ENCODE data around the gene MAN1A2. TPM values are rescaled to one million over a fixed set of nuclear protein-coding genes. Genes with fewer than 3 reads are reported as not detected.

The MAN1A2 gene
- total and polyA plus RNA-seq, 10 of the 15 experiments (the other 5 are each of a cell fraction or from before 2014, with no cell fraction given), result 2.8 to 23.6 (median 16.0) TPM

DNA sequence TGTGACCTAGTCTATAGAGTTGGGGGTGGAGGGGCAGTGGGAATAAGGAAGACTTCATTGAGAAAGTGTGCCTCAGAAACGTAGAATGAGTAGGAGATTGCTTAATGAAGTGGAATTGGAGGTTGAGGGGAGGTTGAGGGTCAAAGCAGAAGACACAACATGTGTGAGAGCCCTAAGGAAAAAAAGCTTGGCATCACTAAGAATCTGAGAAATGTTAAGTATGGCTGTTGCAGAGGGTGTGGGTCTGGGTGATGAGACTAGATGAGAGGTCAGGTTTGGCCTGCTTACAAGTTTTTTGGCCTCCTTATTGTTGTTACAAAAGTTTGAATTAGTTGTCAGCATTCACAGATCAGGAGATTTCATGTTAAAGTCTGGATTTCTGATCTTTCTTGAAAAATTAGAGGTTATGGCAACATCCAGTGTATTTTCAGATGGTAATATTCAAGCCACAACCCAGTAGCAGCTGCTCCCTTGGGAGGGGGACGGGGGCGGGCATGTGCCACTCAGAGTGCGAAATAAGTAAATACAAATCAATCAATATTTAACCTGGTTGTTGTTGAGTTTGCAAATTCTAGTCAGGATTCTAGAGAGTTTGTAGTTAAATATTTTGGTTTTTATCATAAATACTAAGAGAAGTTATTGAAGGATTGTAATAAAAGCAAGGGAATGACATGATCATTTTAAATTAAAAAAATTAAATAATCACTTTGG lies 4.3 kb downstream of the MAN1A2 start:
- SMC1A ChIA-PET (ENCODE audit: uncharacterized antibody, unreplicated experiment), result interaction anchor here (1.6 kb wide), 1 partner anchor 29 kb away, joined by 3 read pairs; no protein-coding TSS in a partner anchor
- RAD21 ChIA-PET (ENCODE audit: unreplicated experiment), result interaction anchor here (0.6 to 0.8 kb wide), 2 partner anchors 22 to 78 kb away, joined by 3 read pairs; no protein-coding TSS in a partner anchor
- POLR2A ChIA-PET, result no interaction called here
- 73% methylated on average over 4 of the region's 4 CpGs for WGBS (ENCODE audit: insufficient coverage, insufficient replicate concordance, low lambda C conversion rate, missing lambda C conversion rate)
- Histone ChIP-seq H3K36me3 (ENCODE audit: control insufficient read depth in 2 of 2, insufficient read depth in 2 of 2, low read length in 1 of 2) (no peaks in the 10 kb centered on the region), H2AFZ (ENCODE audit: control insufficient read depth, low read depth, low read length) (no peak overlapping the region), H3K79me2 (ENCODE audit: control insufficient read depth, insufficient read depth, low read length) (peaks cover 84% of the 10 kb centered on the region), H3K9me3 (replicated peaks; ENCODE audit: control insufficient read depth, insufficient read depth, low read length) (peaks cover 5% of the 10 kb centered on the region; the same call in 2 of the 3 replicates), H3K4me1 (ENCODE audit: control insufficient read depth, insufficient read depth, low read length) (no peaks in the 10 kb centered on the region), H3K27ac (ENCODE audit: control insufficient read depth, insufficient read depth) (no peak overlapping the region), H3K4me3 (peak overlapping the region; percentile 59), H3K27me3 (replicated peaks in 1 of 2; ENCODE audit: control insufficient read depth in 2 of 2, insufficient read depth in 2 of 2, low read length in 1 of 2) (no peaks in the 10 kb centered on the region), H3K9ac (ENCODE audit: control insufficient read depth, insufficient read depth, low read length) (0 out of 2 replicates have a peak overlapping the region, but pooled peaks have one; percentile 24), H4K20me1 (ENCODE audit: control insufficient read depth, insufficient read depth) (no peaks in the 10 kb centered on the region), H3K4me2 (ENCODE audit: control insufficient read depth, insufficient read depth) (peak overlapping the region; percentile 85)
- DNase-seq (ENCODE audit: low read depth, low spot score) (no peak), ATAC-seq (0 out of 3 replicates have a peak, but pooled peaks have one; percentile 6), FAIRE-seq (no peak)
- no TSS peak for BruUV-seq (replicated peaks)
- TF ChIP-seq BHLHE40 (IDR thresholded peaks at IDR 0.05; ENCODE audit: borderline replicate concordance in 1 of 2, low read depth in 2 of 2, low read length in 1 of 2), result peak in 1 of 2 experiments; percentile 56; a peak in 1 of 4 replicates
- TF ChIP-seq HDAC2 (IDR thresholded peaks at IDR 0.05), result no peak
- TF ChIP-seq STAT3 (IDR thresholded peaks at IDR 0.05; ENCODE audit: low read depth, low read length), result no peak
- TF ChIP-seq, protein P1, sequence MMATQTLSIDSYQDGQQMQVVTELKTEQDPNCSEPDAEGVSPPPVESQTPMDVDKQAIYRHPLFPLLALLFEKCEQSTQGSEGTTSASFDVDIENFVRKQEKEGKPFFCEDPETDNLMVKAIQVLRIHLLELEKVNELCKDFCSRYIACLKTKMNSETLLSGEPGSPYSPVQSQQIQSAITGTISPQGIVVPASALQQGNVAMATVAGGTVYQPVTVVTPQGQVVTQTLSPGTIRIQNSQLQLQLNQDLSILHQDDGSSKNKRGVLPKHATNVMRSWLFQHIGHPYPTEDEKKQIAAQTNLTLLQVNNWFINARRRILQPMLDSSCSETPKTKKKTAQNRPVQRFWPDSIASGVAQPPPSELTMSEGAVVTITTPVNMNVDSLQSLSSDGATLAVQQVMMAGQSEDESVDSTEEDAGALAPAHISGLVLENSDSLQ (IDR thresholded peaks at IDR 0.05), result peak; percentile 69
- TF ChIP-seq, protein P2, sequence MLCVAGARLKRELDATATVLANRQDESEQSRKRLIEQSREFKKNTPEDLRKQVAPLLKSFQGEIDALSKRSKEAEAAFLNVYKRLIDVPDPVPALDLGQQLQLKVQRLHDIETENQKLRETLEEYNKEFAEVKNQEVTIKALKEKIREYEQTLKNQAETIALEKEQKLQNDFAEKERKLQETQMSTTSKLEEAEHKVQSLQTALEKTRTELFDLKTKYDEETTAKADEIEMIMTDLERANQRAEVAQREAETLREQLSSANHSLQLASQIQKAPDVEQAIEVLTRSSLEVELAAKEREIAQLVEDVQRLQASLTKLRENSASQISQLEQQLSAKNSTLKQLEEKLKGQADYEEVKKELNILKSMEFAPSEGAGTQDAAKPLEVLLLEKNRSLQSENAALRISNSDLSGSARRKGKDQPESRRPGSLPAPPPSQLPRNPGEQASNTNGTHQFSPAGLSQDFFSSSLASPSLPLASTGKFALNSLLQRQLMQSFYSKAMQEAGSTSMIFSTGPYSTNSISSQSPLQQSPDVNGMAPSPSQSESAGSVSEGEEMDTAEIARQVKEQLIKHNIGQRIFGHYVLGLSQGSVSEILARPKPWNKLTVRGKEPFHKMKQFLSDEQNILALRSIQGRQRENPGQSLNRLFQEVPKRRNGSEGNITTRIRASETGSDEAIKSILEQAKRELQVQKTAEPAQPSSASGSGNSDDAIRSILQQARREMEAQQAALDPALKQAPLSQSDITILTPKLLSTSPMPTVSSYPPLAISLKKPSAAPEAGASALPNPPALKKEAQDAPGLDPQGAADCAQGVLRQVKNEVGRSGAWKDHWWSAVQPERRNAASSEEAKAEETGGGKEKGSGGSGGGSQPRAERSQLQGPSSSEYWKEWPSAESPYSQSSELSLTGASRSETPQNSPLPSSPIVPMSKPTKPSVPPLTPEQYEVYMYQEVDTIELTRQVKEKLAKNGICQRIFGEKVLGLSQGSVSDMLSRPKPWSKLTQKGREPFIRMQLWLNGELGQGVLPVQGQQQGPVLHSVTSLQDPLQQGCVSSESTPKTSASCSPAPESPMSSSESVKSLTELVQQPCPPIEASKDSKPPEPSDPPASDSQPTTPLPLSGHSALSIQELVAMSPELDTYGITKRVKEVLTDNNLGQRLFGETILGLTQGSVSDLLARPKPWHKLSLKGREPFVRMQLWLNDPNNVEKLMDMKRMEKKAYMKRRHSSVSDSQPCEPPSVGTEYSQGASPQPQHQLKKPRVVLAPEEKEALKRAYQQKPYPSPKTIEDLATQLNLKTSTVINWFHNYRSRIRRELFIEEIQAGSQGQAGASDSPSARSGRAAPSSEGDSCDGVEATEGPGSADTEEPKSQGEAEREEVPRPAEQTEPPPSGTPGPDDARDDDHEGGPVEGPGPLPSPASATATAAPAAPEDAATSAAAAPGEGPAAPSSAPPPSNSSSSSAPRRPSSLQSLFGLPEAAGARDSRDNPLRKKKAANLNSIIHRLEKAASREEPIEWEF (IDR thresholded peaks at IDR 0.05; ENCODE audit: insufficient replicate concordance, low read depth, low read length), result peak; percentile 57
- peak; percentile 84 for TF ChIP-seq MEF2B (IDR thresholded peaks at IDR 0.05; ENCODE audit: partially characterized antibody, poor library complexity, severe bottlenecking)
- TF ChIP-seq, protein P3, sequence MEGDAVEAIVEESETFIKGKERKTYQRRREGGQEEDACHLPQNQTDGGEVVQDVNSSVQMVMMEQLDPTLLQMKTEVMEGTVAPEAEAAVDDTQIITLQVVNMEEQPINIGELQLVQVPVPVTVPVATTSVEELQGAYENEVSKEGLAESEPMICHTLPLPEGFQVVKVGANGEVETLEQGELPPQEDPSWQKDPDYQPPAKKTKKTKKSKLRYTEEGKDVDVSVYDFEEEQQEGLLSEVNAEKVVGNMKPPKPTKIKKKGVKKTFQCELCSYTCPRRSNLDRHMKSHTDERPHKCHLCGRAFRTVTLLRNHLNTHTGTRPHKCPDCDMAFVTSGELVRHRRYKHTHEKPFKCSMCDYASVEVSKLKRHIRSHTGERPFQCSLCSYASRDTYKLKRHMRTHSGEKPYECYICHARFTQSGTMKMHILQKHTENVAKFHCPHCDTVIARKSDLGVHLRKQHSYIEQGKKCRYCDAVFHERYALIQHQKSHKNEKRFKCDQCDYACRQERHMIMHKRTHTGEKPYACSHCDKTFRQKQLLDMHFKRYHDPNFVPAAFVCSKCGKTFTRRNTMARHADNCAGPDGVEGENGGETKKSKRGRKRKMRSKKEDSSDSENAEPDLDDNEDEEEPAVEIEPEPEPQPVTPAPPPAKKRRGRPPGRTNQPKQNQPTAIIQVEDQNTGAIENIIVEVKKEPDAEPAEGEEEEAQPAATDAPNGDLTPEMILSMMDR (IDR thresholded peaks at IDR 0.05 in 2 of 3, conservative IDR thresholded peaks at IDR 0.05 in 1 of 3; ENCODE audit: control insufficient read depth in 2 of 3, extremely low read depth in 1 of 3, insufficient read depth in 1 of 3, low read depth in 3 of 3, low read length in 3 of 3), result no peak
- TF ChIP-seq CREB1 (IDR thresholded peaks at IDR 0.05; ENCODE audit: low read depth), result no peak
- TF ChIP-seq IKZF2 (IDR thresholded peaks at IDR 0.05), result no peak
- CTCF ChIA-PET, result interaction anchor here (1.0 kb wide), 1 partner anchor 163 kb away, joined by 3 read pairs; no protein-coding TSS in a partner anchor
- intact Hi-C loops (cut with micrococcal nuclease; ENCODE audit: unreplicated experiment) (no loop called here), in situ Hi-C loops (cut with MboI) (no loop called here)
